Endodermal cell (in vitro differentiated cells): ENCODE measurements around the gene ADAMTS17. TPM values are rescaled to one million over a fixed set of nuclear protein-coding genes. Genes with fewer than 3 reads are reported as not detected.

Source experiments
- DNase-seq: peaks from one replicate; pipeline ENCODE4 v3.0.0-alpha.2; 2017
- H3K27ac ChIP-seq: 2 replicates; pipeline ENCODE4 v1.5.1; 2013; ENCODE audit warnings: mild to moderate bottlenecking, low read depth, low read length, moderate library complexity
- H3K27me3 ChIP-seq: 2 replicates; pipeline ENCODE4 v1.6.1; 2013; ENCODE audit warnings: mild to moderate bottlenecking, low read length, moderate library complexity; ENCODE audit not compliant: insufficient read depth, control insufficient read depth, poor library complexity, severe bottlenecking
- H3K36me3 ChIP-seq: 2 replicates; pipeline ENCODE4 v1.7.0; 2013; ENCODE audit warnings: mild to moderate bottlenecking, low read length, moderate library complexity; ENCODE audit not compliant: control insufficient read depth, insufficient read depth
- H3K4me1 ChIP-seq: one replicate; pipeline ENCODE4 v1.7.0; 2013; ENCODE audit warnings: low read length; ENCODE audit not compliant: control insufficient read depth, insufficient read depth
- H3K4me3 ChIP-seq: 2 replicates; pipeline ENCODE4 v1.5.1; 2013; ENCODE audit warnings: mild to moderate bottlenecking, low read length, moderate library complexity
- H3K9ac ChIP-seq: 2 replicates; pipeline ENCODE4 v1.6.1; 2013; ENCODE audit warnings: mild to moderate bottlenecking, low read length, moderate library complexity; ENCODE audit not compliant: poor library complexity, severe bottlenecking; ENCODE audit errors: extremely low read depth
- H3K9me3 ChIP-seq: 2 replicates; pipeline ENCODE4 v1.6.1; 2013; ENCODE audit warnings: mild to moderate bottlenecking, low read length, moderate library complexity; ENCODE audit not compliant: control insufficient read depth
- H3K27ac Mint-ChIP-seq: 2 replicates; pipeline ENCODE4 v1.8.0; 2020; ENCODE audit warnings: mixed read lengths
- H3K27me3 Mint-ChIP-seq: 2 replicates; pipeline ENCODE4 v1.8.0; 2021; ENCODE audit warnings: mild to moderate bottlenecking, mixed read lengths; ENCODE audit not compliant: insufficient read depth
- H3K36me3 Mint-ChIP-seq: 2 replicates; pipeline ENCODE4 v1.8.0; 2020; ENCODE audit warnings: low read depth, mixed read lengths
- H3K4me1 Mint-ChIP-seq: 2 replicates; pipeline ENCODE4 v1.8.0; 2020; ENCODE audit warnings: mixed read lengths
- H3K4me3 Mint-ChIP-seq: 2 replicates; pipeline ENCODE4 v1.8.0; 2020; ENCODE audit warnings: mild to moderate bottlenecking, moderate library complexity, mixed read lengths
- H3K9me3 Mint-ChIP-seq: 2 replicates; pipeline ENCODE4 v1.8.0; 2020; ENCODE audit warnings: mild to moderate bottlenecking, mixed read lengths
- WGBS, 2 experiments: methylation state at CpG; one replicate each; pipeline versions ENCODE4 v1.1.5 to v1.1.7; 2013; ENCODE audit warnings: missing lambda C conversion rate in 2 of 2, mixed read lengths in 1 of 2; ENCODE audit not compliant: insufficient coverage in 1 of 2, insufficient read length in 1 of 2; 5-methylcytosine and 5-hydroxymethylcytosine counted together
- total RNA-seq, 2 donors: library from RNA; stranded (reverse); fragmentation: NEBNext Ultra II Directional in 1 of 2; extraction: Animal tissue kit (Norgen Biotek cat#: 25700) in 1 of 2; gene quantifications; 2 replicates in 1 of 2; 3 replicates in 1 of 2; pipeline ENCODE4 v1.2.1, GENCODE V29; 2021
- TF ChIP-seq, protein P1 (sequence below): fragments of 200-600 bp; sonication (generic); conservative IDR thresholded peaks from 2 replicates; pipeline ENCODE4 v1.5.0; 2021; ENCODE audit warnings: antibody characterized with exemption, mild to moderate bottlenecking

The ADAMTS17 gene
- total RNA-seq, 2 donors from 2014 or later: 0.82 to 2.3 TPM

DNA sequence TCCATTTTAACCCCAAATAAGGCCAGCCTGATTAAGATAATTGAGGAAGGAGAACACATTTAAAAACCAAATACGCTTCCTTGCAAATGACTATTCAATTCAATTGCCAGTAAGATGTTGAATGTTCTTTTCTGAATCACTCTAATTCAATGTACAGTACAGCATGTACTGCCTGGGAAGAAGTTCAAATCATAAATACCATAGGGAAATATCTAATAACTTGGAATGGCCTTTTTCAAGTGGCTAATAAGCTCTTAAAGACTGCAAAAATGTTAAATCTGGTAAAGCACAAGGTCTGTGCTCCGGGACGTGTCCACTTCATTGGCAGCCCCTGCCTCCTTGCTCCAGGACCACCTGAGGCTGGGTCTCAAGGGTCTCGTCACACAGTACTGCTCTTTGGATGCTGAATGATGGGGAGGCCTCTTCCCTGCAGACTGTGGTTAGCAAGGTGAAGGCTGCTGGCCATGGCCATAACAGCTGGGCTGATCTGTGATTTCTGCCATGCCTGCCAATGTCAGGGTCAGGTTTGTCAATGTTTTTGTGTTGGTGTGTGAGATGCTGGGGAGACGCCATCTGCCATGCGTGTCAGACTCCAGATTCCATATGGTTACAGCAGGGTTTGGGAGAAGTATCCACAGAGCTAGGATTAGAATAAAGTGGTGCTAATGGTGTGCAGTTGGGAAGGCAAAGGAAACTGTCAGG is 300.5 kb downstream of the ADAMTS17 start:
- H3K27me3 ChIP-seq: no peaks in the 10 kb centered on the region
- Mint-ChIP-seq H3K4me3 (no peak overlapping the region), H3K36me3 (no peaks in the 10 kb centered on the region), H3K27ac (no peak overlapping the region), H3K4me1 (peaks cover 6% of the 10 kb centered on the region), H3K9me3 (peaks cover 4% of the 10 kb centered on the region), H3K27me3 (no peaks in the 10 kb centered on the region)
- TF ChIP-seq, protein P1, sequence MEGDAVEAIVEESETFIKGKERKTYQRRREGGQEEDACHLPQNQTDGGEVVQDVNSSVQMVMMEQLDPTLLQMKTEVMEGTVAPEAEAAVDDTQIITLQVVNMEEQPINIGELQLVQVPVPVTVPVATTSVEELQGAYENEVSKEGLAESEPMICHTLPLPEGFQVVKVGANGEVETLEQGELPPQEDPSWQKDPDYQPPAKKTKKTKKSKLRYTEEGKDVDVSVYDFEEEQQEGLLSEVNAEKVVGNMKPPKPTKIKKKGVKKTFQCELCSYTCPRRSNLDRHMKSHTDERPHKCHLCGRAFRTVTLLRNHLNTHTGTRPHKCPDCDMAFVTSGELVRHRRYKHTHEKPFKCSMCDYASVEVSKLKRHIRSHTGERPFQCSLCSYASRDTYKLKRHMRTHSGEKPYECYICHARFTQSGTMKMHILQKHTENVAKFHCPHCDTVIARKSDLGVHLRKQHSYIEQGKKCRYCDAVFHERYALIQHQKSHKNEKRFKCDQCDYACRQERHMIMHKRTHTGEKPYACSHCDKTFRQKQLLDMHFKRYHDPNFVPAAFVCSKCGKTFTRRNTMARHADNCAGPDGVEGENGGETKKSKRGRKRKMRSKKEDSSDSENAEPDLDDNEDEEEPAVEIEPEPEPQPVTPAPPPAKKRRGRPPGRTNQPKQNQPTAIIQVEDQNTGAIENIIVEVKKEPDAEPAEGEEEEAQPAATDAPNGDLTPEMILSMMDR: no peak
- peak; percentile 23 for DNase-seq
- no peaks in the 10 kb centered on the region for H3K9me3 ChIP-seq
- WGBS, 2 experiments: 91 to 97% methylated on average over 3 to 6 of the region's 6 CpGs
- no peaks in the 10 kb centered on the region for H3K4me1 ChIP-seq
- no peak overlapping the region for H3K27ac ChIP-seq
- no peaks in the 10 kb centered on the region for H3K36me3 ChIP-seq
- no peak overlapping the region for H3K4me3 ChIP-seq
- H3K9ac ChIP-seq: no peak overlapping the region

DNA sequence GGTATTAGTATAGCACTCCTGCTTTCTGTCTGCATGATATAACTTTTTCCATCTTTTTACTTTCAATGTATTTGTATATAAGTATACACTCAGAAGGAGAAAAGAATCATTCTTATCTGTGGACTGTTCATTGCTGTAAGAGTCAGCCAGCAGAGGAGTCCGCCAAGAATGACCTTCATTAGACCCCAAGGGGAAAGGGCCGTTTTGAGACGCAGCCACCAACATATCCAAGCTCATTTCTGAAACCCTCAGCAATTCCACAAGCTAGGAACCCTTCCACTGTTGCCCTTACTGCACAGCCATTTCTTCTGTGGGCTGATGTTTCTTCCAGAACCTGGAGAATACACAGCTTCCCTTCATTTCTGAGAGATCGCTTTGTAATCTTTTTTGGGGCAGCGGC is 301.8 kb downstream of the ADAMTS17 start:
- no peaks in the 10 kb centered on the region for H3K36me3 Mint-ChIP-seq
- H3K27me3 Mint-ChIP-seq: no peaks in the 10 kb centered on the region
- H3K9me3 Mint-ChIP-seq: no peaks in the 10 kb centered on the region
- Histone ChIP-seq H3K36me3 (no peaks in the 10 kb centered on the region), H3K9me3 (no peaks in the 10 kb centered on the region), H3K27ac (no peak overlapping the region), H3K9ac (no peak overlapping the region), H3K4me1 (no peaks in the 10 kb centered on the region), H3K4me3 (no peak overlapping the region), H3K27me3 (no peaks in the 10 kb centered on the region)
- TF ChIP-seq, protein P1: no peak
- no peak overlapping the region for H3K4me3 Mint-ChIP-seq
- DNase-seq: peak; percentile 7
- peaks cover 6% of the 10 kb centered on the region for H3K4me1 Mint-ChIP-seq
- H3K27ac Mint-ChIP-seq: no peak overlapping the region
- WGBS, 2 experiments: 89 to 100% methylated on average over 2 to 5 of the region's 5 CpGs

DNA sequence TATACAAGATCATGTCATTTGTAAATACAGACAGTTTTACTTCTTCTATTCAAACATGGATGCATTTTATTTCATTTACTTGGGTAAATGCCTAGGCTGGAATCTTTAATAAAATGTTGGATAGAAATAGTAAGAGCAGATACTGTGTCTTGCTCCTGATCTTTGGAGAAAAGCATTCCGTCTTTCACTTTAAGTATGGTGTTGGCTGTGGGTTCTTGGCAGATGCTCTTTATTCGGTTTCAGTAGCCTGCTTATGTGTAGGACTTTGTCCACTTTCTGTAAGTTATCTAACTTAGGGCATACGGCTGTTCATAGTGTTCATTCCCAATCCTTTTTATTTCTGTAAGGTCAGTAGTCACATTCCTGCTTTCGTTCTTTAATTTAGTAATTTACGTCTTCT is 303.0 kb downstream of the ADAMTS17 start:
- H3K4me1 Mint-ChIP-seq: peaks cover 6% of the 10 kb centered on the region
- no peaks in the 10 kb centered on the region for H3K36me3 Mint-ChIP-seq
- Histone ChIP-seq H3K27ac (no peak overlapping the region), H3K27me3 (no peaks in the 10 kb centered on the region), H3K4me1 (no peaks in the 10 kb centered on the region), H3K36me3 (no peaks in the 10 kb centered on the region), H3K9me3 (no peaks in the 10 kb centered on the region), H3K4me3 (no peak overlapping the region), H3K9ac (no peak overlapping the region)
- peaks cover under 1% of the 10 kb centered on the region for H3K27me3 Mint-ChIP-seq
- 93 to 100% methylated on average over 2 to 5 of the region's 5 CpGs for WGBS, 2 experiments
- H3K9me3 Mint-ChIP-seq: no peaks in the 10 kb centered on the region
- DNase-seq: no peak
- TF ChIP-seq, protein P1: no peak
- H3K4me3 Mint-ChIP-seq: no peak overlapping the region
- H3K27ac Mint-ChIP-seq: no peak overlapping the region
